Stimulated activated CD4-positive, alpha-beta T cell treated with anti-CD3 and anti-CD28 coated beads, Interleukin-2, amount 100 ng/mL, for 4 hours (primary cell): ENCODE measurements around the gene PRKAR2B.
"Not testable (repeated sequence)": the region's sequence is repeated elsewhere in the genome, so short reads cannot be mapped to it uniquely, and the experiment has no call there.

Source experiments
- DNase-seq: peaks from one replicate; pipeline ENCODE4 v3.0.0-alpha.2; 2020; ENCODE audit warnings: low read depth

PRKAR2B gene

GRCh38 chr7:107119376-107120105, 75.0 kb downstream of the PRKAR2B start:
- no peak for DNase-seq

DNA sequence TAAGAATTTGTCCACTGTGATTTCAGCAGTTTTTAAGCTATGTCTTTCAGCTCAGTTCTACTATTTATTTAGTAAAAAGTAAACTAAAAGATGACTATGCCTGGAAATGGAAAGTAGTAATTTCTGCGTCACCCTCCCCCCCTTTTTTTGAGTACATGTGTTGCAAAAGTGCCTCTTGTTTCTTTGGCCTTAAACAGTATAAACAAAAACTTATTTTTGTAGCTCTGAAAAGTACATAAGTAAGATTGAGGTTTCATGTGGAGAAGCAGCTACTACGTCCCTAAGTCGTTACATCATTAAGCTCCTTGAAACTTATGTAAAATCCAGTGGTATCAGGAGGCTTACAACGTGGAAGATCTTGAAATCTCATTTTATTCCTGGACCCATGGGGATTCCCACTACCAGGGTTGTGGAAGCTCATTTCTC, 78.0 kb downstream of the PRKAR2B start:
- DNase-seq, result no peak

GRCh38 chr7:107123392-107123791, 78.9 kb downstream of the PRKAR2B start:
- DNase-seq, result no peak

GRCh38 chr7:107125475-107125874, 81.0 kb downstream of the PRKAR2B start:
- DNase-seq, result no peak

DNA sequence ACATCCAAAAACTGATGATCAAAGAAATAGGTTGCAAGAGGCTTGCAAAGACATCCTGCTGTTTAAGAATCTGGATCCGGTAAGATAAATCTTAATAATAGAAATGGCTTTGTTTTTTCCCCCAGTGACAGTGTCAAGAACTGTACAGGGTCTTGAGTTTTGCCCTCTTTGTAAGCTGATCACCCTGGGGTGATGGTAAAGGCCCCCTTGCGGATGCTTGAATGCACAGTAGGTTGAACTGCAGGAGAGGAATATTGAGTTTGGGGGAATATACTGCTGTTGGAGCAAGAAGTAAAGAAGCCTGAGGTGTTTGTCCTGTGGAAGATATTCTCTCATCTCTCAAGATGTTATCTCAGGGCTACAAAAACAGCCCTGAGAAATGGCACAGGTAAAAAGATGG, 83.7 kb downstream of the PRKAR2B start:
- no peak for DNase-seq

- DNase-seq, result no peak
These were observed 84.2 kb downstream of the PRKAR2B start for GRCh38 chr7:107128748-107129147.

- no peak for DNase-seq
These were observed 86.1 kb downstream of the PRKAR2B start for GRCh38 chr7:107130487-107131220.

GRCh38 chr7:107133396-107133795, 88.9 kb downstream of the PRKAR2B start:
- no peak for DNase-seq

GRCh38 chr7:107138696-107139420, 94.4 kb downstream of the PRKAR2B start:
- DNase-seq, result no peak

- not testable (repeated sequence) for DNase-seq
These were observed 99.4 kb downstream of the PRKAR2B start for GRCh38 chr7:107143875-107144274.

DNA sequence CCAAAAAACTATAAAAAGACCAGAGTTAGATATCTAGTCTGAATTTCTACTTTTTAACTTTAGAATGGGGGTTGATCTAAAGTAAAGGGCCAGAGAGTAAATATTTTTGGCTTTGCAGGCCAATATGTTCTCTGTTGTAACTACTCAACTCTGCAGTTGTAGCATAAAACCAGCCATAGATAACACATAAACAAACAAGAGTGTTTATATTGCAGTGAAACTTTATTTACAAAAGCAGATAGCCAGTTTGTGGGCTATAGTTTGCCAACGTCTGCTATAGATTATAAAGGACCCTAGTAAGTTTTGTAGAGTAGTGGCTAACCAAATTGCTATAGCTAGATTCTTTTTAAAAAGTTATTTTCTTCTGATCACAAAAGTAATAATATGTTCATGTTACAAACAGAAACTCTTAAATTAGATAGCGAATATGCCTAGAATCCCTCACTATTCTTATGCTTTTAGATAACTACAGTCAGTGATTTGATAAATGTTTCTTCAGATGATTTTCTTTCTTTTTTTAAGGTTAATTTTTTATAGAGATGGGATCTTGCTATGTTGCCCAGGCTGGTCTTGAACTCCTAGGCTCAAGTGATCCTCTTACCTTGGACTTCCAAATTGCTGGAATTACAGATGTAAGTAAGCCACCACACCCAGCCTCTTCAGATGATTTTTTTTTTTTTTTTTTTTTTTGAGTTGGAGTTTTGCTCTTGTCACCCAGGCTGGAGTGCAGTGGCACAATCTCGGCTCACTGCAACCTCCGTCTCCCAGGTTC, 100.7 kb downstream of the PRKAR2B start:
- no peak for DNase-seq

GRCh38 chr7:107147464-107148393, 103.2 kb downstream of the PRKAR2B start:
- no peak for DNase-seq

GRCh38 chr7:107148721-107149120, 104.2 kb downstream of the PRKAR2B start:
- no peak for DNase-seq

- DNase-seq, result no peak
These were observed 105.4 kb downstream of the PRKAR2B start for GRCh38 chr7:107149863-107150262.

DNA sequence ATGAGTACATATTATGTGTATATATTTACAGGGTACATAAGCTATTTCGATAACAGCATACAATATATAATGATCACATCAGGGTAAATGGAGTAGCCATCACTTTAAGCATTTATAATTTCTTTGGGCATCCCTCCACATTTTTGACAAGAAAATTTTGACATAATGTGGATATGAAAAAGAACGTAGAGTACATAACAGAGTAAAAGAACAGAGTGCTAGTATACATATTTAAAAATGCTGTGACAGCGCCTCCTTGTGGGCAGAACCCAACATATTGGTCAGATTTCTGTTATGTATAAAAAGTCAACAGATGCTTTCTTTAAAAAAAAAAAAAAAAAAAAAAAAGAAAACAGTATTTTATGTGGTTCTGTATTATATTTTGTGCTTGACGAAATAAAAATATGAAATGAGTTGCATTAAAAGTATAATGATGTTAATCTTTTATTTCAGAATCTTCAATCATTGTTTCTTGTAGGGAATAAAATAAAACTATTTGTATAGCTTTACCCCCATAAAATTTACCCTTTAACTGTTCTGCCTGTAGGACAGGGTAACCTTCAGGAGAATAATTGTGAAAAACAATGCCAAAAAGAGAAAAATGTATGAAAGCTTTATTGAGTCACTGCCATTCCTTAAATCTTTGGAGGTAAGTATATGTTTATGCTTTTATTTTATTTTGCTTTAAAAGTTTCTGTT, 106.0 kb downstream of the PRKAR2B start:
- DNase-seq, result peak; percentile 64

GRCh38 chr7:107151538-107151937, 107.0 kb downstream of the PRKAR2B start:
- no peak for DNase-seq

- no peak for DNase-seq
These were observed 107.5 kb downstream of the PRKAR2B start for GRCh38 chr7:107152011-107152410.

- DNase-seq, result no peak
These were observed 110.3 kb downstream of the PRKAR2B start for GRCh38 chr7:107154826-107155225.

- DNase-seq, result not testable (repeated sequence)
These were observed 111.2 kb downstream of the PRKAR2B start for GRCh38 chr7:107155726-107156125.

DNA sequence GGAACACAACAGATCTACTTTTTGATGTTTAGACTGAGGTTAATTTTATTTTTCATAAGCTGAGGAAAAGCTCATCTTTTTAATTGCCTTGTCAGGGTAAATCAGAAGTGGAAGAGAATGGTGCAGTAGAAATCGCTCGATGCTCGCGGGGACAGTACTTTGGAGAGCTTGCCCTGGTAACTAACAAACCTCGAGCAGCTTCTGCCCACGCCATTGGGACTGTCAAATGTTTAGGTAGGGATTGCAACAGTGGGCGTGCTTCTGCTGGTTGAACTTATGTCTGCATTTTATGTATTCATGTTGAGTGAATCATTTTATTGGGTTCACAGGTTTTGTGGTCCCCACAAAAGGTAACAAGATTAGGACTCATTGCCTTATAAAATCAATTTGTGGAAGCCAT, 112.6 kb downstream of the PRKAR2B start:
- no peak for DNase-seq
